ENCODE results near the gene QRFP. TPM values are rescaled to one million over a fixed set of nuclear protein-coding genes. Genes with fewer than 3 reads are reported as not detected.

Gene QRFP
- total RNA-seq, 1 donor from 2014 or later = not detected

- H3K36me3 Mint-ChIP-seq (ENCODE audit: low read depth) = peaks cover 73% of the 10 kb centered on the region
- no peaks in the 10 kb centered on the region for H3K4me1 Mint-ChIP-seq
- ChIA-PET CTCF (interaction anchor here (1.1 kb wide), 1 partner anchor 10 kb away, joined by 3 read pairs; no protein-coding TSS in a partner anchor), POLR2A (no interaction called here)
- TF ChIP-seq, protein P1, sequence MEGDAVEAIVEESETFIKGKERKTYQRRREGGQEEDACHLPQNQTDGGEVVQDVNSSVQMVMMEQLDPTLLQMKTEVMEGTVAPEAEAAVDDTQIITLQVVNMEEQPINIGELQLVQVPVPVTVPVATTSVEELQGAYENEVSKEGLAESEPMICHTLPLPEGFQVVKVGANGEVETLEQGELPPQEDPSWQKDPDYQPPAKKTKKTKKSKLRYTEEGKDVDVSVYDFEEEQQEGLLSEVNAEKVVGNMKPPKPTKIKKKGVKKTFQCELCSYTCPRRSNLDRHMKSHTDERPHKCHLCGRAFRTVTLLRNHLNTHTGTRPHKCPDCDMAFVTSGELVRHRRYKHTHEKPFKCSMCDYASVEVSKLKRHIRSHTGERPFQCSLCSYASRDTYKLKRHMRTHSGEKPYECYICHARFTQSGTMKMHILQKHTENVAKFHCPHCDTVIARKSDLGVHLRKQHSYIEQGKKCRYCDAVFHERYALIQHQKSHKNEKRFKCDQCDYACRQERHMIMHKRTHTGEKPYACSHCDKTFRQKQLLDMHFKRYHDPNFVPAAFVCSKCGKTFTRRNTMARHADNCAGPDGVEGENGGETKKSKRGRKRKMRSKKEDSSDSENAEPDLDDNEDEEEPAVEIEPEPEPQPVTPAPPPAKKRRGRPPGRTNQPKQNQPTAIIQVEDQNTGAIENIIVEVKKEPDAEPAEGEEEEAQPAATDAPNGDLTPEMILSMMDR (IDR thresholded peaks at IDR 0.05) = no peak
- no peak for ATAC-seq (ENCODE audit: low read depth)
- H3K27ac Mint-ChIP-seq = no peak overlapping the region
- no peaks in the 10 kb centered on the region for H3K9me3 Mint-ChIP-seq
- no peaks in the 10 kb centered on the region for H3K27me3 Mint-ChIP-seq
- no peak for DNase-seq
- intact Hi-C loops (cut with micrococcal nuclease) = no loop called here
- no peak overlapping the region for H3K4me3 Mint-ChIP-seq
These were observed 15.9 kb downstream of the QRFP start for GRCh38 chr9:130880599-130881220.

DNA sequence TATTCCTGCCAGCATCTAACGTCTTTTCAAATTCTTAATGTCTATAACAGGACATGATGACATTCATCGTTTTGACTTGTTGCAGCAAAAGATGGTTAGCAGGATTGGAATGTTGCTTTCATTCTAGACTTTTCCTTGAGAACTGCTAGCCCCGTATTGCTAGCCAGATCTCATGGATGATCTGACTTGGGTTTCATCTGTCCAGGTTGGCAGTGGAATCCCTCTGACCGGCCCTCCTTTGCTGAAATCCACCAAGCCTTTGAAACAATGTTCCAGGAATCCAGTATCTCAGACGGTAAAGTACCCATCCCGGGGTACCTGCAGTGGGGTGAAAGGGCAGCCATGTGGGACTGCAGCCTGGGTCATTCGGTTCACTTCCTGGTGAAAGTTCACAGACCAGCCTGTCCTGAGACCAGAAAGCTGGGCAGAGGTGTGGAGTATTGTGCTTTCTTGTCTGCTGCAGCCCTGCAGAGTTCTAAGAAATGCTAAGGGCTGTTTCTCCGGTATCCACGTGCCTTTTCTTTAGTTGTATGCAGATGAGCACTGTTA, 16.7 kb downstream of the QRFP start:
- ATAC-seq (ENCODE audit: low read depth) (no peak), DNase-seq (no peak)
- Mint-ChIP-seq H3K27me3 (no peaks in the 10 kb centered on the region), H3K4me3 (no peak overlapping the region), H3K27ac (no peak overlapping the region), H3K9me3 (no peaks in the 10 kb centered on the region), H3K4me1 (no peaks in the 10 kb centered on the region), H3K36me3 (ENCODE audit: low read depth) (peaks cover 72% of the 10 kb centered on the region)
- CTCF ChIA-PET = no interaction called here
- POLR2A ChIA-PET = no interaction called here
- intact Hi-C loops (cut with micrococcal nuclease) = no loop called here
- TF ChIP-seq, protein P1 (IDR thresholded peaks at IDR 0.05) = no peak

DNA sequence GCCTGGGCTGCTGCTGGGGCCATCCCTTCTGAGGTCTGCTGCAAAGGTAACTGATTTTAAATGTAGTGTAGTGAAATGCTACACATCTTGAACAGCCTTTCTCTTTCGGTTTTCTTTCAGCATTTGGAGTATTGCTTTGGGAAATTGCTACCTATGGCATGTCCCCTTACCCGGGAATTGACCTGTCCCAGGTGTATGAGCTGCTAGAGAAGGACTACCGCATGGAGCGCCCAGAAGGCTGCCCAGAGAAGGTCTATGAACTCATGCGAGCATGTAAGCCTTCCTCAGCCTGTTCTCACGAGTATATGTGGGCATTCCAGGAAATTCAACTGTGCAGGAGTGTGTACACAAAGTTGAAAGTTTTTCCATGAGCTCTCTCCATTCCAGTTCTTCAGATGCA, 18.3 kb downstream of the QRFP start:
- Mint-ChIP-seq H3K4me3 (no peak overlapping the region), H3K27ac (no peak overlapping the region), H3K36me3 (ENCODE audit: low read depth) (peaks cover 76% of the 10 kb centered on the region), H3K27me3 (no peaks in the 10 kb centered on the region), H3K9me3 (no peaks in the 10 kb centered on the region), H3K4me1 (no peaks in the 10 kb centered on the region)
- CTCF ChIA-PET = no interaction called here
- POLR2A ChIA-PET = no interaction called here
- TF ChIP-seq, protein P1 (IDR thresholded peaks at IDR 0.05) = no peak
- no peak for ATAC-seq (ENCODE audit: low read depth)
- intact Hi-C loops (cut with micrococcal nuclease) = no loop called here
- DNase-seq = no peak

GRCh38 chr9:130877300-130877699, 19.3 kb downstream of the QRFP start:
- no peak overlapping the region for H3K27ac Mint-ChIP-seq
- ATAC-seq (ENCODE audit: low read depth) = no peak
- DNase-seq = no peak
- TF ChIP-seq, protein P1 (IDR thresholded peaks at IDR 0.05) = no peak
- H3K9me3 Mint-ChIP-seq = no peaks in the 10 kb centered on the region
- ChIA-PET CTCF (interaction anchor here (1.2 kb wide), 1 partner anchor 169 kb away, joined by 3 read pairs; no protein-coding TSS in a partner anchor), POLR2A (no interaction called here)
- H3K4me3 Mint-ChIP-seq = no peak overlapping the region
- H3K36me3 Mint-ChIP-seq (ENCODE audit: low read depth) = peaks cover 85% of the 10 kb centered on the region
- intact Hi-C loops (cut with micrococcal nuclease) = no loop called here
- H3K4me1 Mint-ChIP-seq = no peaks in the 10 kb centered on the region
- H3K27me3 Mint-ChIP-seq = no peaks in the 10 kb centered on the region

DNA sequence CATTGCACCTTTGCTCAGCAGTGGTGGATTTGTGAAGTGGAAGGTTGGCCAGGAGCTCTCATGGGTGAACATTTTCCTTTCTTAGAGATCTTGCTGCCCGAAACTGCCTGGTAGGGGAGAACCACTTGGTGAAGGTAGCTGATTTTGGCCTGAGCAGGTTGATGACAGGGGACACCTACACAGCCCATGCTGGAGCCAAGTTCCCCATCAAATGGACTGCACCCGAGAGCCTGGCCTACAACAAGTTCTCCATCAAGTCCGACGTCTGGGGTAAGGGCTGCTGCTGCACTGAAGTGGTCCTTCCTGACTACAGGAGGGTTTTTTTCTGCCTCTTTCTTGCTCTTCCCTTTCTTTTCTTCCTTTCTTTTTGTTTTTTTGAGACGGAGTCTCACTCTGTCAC, 21.8 kb downstream of the QRFP start:
- ChIA-PET CTCF (interaction anchor here (0.9 kb wide), 1 partner anchor 8 kb away, joined by 5 read pairs; no protein-coding TSS in a partner anchor), POLR2A (no interaction called here)
- DNase-seq = no peak
- Mint-ChIP-seq H3K36me3 (ENCODE audit: low read depth) (peaks cover 69% of the 10 kb centered on the region), H3K9me3 (no peaks in the 10 kb centered on the region), H3K4me3 (no peak overlapping the region), H3K4me1 (peaks cover 17% of the 10 kb centered on the region), H3K27ac (no peak overlapping the region), H3K27me3 (no peaks in the 10 kb centered on the region)
- intact Hi-C loops (cut with micrococcal nuclease) = no loop called here
- TF ChIP-seq, protein P1 (IDR thresholded peaks at IDR 0.05) = no peak
- no peak for ATAC-seq (ENCODE audit: low read depth)
